Activated CD8-positive, alpha-beta T cell treated with anti-CD3 and anti-CD28 coated beads for 36 hours (primary cell): Measurements from ENCODE around the gene AGAP1. TPM values are rescaled to one million over a fixed set of nuclear protein-coding genes. Genes with fewer than 3 reads are reported as not detected.

Source experiments
- ATAC-seq: fragments of 200-7000 bp; cut with Tn5 transposase; one replicate; pipeline ENCODE4 v1.10.0; 2021; ENCODE audit warnings: mild to moderate bottlenecking, moderate library complexity
- CTCF ChIA-PET: fragments of 350-600 bp; sonication (Branson Sonifier 250); formaldehyde crosslinking; loops from one replicate; lab custom pipeline; 2021; ENCODE audit warnings: antibody characterized with exemption; lab: Charles Lee
- POLR2A ChIA-PET: fragments of 350-600 bp; sonication (Branson Sonifier 250); formaldehyde crosslinking; loops from one replicate; lab custom pipeline; 2021; ENCODE audit warnings: antibody characterized with exemption; lab: Charles Lee
- DNase-seq: peaks from one replicate; pipeline ENCODE4 v3.0.0-alpha.2; 2020
- H3K27ac Mint-ChIP-seq: one replicate; pipeline ENCODE4 v1.8.0; 2021; ENCODE audit warnings: mild to moderate bottlenecking, mixed read lengths
- H3K27me3 Mint-ChIP-seq: one replicate; pipeline ENCODE4 v1.8.0; 2021; ENCODE audit warnings: mixed read lengths
- H3K36me3 Mint-ChIP-seq: one replicate; pipeline ENCODE4 v1.8.0; 2021; ENCODE audit warnings: low read depth, mixed read lengths
- H3K4me1 Mint-ChIP-seq: one replicate; pipeline ENCODE4 v1.8.0; 2021; ENCODE audit warnings: low read depth, mixed read lengths
- H3K4me3 Mint-ChIP-seq: one replicate; pipeline ENCODE4 v1.8.0; 2021; ENCODE audit warnings: mild to moderate bottlenecking, moderate library complexity, mixed read lengths
- H3K9me3 Mint-ChIP-seq: one replicate; pipeline ENCODE4 v1.8.0; 2021; ENCODE audit warnings: mixed read lengths
- CTCF ChIP-seq: fragments of 200-600 bp; IDR thresholded peaks from one replicate; pipeline ENCODE4 v1.8.0; 2022; ENCODE audit warnings: antibody characterized with exemption, mild to moderate bottlenecking
- intact Hi-C: fragments of 100-400 bp; cut with micrococcal nuclease; formaldehyde crosslinking; loops from one replicate; pipeline ENCODE4 v1.10.0; 2022
- total RNA-seq, 2 experiments: library from RNA; stranded (reverse); gene quantifications; one replicate each; pipeline ENCODE4 v1.2.3, GENCODE V29; 2021

Gene AGAP1
- total RNA-seq, 2 experiments from 2014 or later: 2.5 to 2.9 TPM

- peaks cover 2% of the 10 kb centered on the region for H3K27me3 Mint-ChIP-seq
- no peaks in the 10 kb centered on the region for H3K4me1 Mint-ChIP-seq
- no peak for ATAC-seq
- ChIA-PET CTCF (no interaction called here), POLR2A (no interaction called here)
- H3K27ac Mint-ChIP-seq: no peak overlapping the region
- no peak for DNase-seq
- H3K4me3 Mint-ChIP-seq: no peak overlapping the region
- no peak for TF ChIP-seq CTCF
- intact Hi-C loops: no loop called here
- H3K36me3 Mint-ChIP-seq: no peaks in the 10 kb centered on the region
- H3K9me3 Mint-ChIP-seq: no peaks in the 10 kb centered on the region
Measured at GRCh38 chr2:236022128-236022527, 528.3 kb downstream of the AGAP1 start.

- H3K36me3 Mint-ChIP-seq: no peaks in the 10 kb centered on the region
- DNase-seq (no peak), ATAC-seq (no peak)
- ChIA-PET POLR2A (no interaction called here), CTCF (no interaction called here)
- H3K27ac Mint-ChIP-seq: no peak overlapping the region
- intact Hi-C loops: no loop called here
- no peak for TF ChIP-seq CTCF
- H3K9me3 Mint-ChIP-seq: no peaks in the 10 kb centered on the region
- H3K27me3 Mint-ChIP-seq: no peaks in the 10 kb centered on the region
- no peaks in the 10 kb centered on the region for H3K4me1 Mint-ChIP-seq
- H3K4me3 Mint-ChIP-seq: no peak overlapping the region
Measured at GRCh38 chr2:236025892-236026291, 532.0 kb downstream of the AGAP1 start.

GRCh38 chr2:236026841-236027240 lies 533.0 kb downstream of the AGAP1 start:
- Mint-ChIP-seq H3K4me3 (no peak overlapping the region), H3K27ac (no peak overlapping the region), H3K36me3 (no peaks in the 10 kb centered on the region), H3K4me1 (no peaks in the 10 kb centered on the region), H3K9me3 (no peaks in the 10 kb centered on the region), H3K27me3 (no peaks in the 10 kb centered on the region)
- no peak for TF ChIP-seq CTCF
- ATAC-seq (no peak), DNase-seq (no peak)
- intact Hi-C loops: no loop called here
- CTCF ChIA-PET: no interaction called here
- POLR2A ChIA-PET: no interaction called here

DNA sequence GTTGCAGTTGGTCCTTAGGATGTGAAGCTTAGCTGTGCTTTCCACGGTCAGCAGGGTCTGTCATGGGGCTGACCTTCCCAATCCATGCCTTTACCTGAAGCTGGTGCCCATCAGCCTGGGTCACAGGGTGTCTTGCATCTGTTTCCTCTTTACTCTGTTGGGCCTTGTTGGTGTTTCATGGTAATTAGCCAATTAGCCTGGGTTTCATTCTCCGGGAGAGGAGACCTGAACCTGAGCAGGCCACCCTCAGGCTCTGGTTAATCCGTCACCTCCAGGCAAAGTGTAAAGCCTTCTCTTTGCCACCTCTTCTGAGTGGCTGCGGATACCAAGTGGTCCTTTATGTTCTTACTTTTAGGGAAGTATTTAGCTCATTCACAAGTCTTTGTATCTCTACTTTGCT lies 534.2 kb downstream of the AGAP1 start:
- Mint-ChIP-seq H3K27me3 (no peaks in the 10 kb centered on the region), H3K27ac (no peak overlapping the region), H3K9me3 (no peaks in the 10 kb centered on the region), H3K4me3 (no peak overlapping the region), H3K36me3 (no peaks in the 10 kb centered on the region), H3K4me1 (no peaks in the 10 kb centered on the region)
- DNase-seq: no peak
- CTCF ChIA-PET: no interaction called here
- intact Hi-C loops: no loop called here
- POLR2A ChIA-PET: no interaction called here
- ATAC-seq: no peak
- no peak for TF ChIP-seq CTCF

DNA sequence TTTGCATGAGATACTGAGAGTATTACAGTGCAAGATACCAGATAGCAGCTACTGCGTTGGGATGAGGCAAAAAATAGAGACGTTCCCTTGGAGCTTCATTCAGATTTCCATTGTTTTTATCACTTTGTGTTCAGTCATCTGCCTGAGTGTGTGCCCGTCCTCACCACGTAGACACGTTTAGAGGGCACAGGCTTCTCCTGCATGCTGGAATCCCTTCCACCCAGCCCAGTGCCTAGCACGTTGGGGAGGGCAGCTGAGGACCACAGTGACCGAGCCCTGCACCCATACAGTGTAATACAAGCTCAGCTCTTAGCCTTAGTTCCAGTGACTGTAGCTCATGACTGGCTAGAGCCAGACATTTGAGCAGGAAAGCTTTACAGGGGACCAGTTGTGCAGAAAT lies 539.6 kb downstream of the AGAP1 start:
- ChIA-PET CTCF (no interaction called here), POLR2A (no interaction called here)
- peaks cover 3% of the 10 kb centered on the region for H3K27me3 Mint-ChIP-seq
- DNase-seq (no peak), ATAC-seq (no peak)
- H3K4me1 Mint-ChIP-seq: no peaks in the 10 kb centered on the region
- intact Hi-C loops: no loop called here
- no peaks in the 10 kb centered on the region for H3K36me3 Mint-ChIP-seq
- TF ChIP-seq CTCF: no peak
- H3K27ac Mint-ChIP-seq: no peak overlapping the region
- H3K9me3 Mint-ChIP-seq: no peaks in the 10 kb centered on the region
- H3K4me3 Mint-ChIP-seq: no peak overlapping the region
